Adrenal gland (tissue), 5 donors: ENCODE data around the gene UNC79.

Source experiments
- POLR2A ChIP-seq, 2 donors: fragments of 450-650 bp; IDR thresholded peaks; one replicate each; pipeline ENCODE4 v1.6.1; 2017; ENCODE audit warnings: antibody characterized with exemption in 2 of 2, mild to moderate bottlenecking in 2 of 2, moderate library complexity in 1 of 2
- TF ChIP-seq, protein P1 (sequence below), 6 experiments: fragments of 450-650 bp in 4 of 6; fragments of 200-600 bp in 2 of 6; sonication (generic) in 1 of 6; IDR thresholded peaks; 1 replicate in 5 of 6; 2 replicates in 1 of 6; pipeline versions ENCODE4 v1.5.1 to v1.8.0; 2016 to 2021; ENCODE audit warnings: antibody characterized with exemption in 6 of 6, mild to moderate bottlenecking in 2 of 6, moderate library complexity in 1 of 6
- donor health status: DM: no; HTN: no; CAD: no.

DNA sequence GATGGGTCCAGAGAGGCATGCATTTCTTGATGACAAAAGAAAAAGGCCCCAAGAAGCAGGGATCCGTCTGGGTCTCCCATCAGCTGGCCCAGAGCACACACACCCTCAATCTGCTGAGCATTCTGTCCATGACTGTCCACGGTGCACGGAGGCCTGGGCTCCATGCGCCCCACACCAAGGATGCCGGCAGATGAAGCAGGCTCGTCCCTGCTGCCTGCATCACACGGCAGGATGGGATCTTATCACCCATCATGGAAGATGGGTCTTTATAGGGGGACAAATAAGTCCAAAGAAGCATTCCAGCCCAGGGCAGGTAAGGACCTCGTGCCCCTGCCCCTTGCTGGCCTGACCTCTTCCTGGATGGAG lies 297.9 kb downstream of the UNC79 start:
- no peak for TF ChIP-seq POLR2A (IDR thresholded peaks at IDR 0.05)
- TF ChIP-seq, protein P1, sequence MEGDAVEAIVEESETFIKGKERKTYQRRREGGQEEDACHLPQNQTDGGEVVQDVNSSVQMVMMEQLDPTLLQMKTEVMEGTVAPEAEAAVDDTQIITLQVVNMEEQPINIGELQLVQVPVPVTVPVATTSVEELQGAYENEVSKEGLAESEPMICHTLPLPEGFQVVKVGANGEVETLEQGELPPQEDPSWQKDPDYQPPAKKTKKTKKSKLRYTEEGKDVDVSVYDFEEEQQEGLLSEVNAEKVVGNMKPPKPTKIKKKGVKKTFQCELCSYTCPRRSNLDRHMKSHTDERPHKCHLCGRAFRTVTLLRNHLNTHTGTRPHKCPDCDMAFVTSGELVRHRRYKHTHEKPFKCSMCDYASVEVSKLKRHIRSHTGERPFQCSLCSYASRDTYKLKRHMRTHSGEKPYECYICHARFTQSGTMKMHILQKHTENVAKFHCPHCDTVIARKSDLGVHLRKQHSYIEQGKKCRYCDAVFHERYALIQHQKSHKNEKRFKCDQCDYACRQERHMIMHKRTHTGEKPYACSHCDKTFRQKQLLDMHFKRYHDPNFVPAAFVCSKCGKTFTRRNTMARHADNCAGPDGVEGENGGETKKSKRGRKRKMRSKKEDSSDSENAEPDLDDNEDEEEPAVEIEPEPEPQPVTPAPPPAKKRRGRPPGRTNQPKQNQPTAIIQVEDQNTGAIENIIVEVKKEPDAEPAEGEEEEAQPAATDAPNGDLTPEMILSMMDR (IDR thresholded peaks at IDR 0.05), result no peak
